Myocyte (in vitro differentiated cells): ENCODE data around the gene MRTFB. TPM values are rescaled to one million over a fixed set of nuclear protein-coding genes. Genes with fewer than 3 reads are reported as not detected.

ENCODE experiments used
- DNase-seq: peaks from one replicate; pipeline ENCODE4 v3.0.0-alpha.2; 2012; ENCODE audit warnings: low read depth
- microRNA counts: library from miRNA; unstranded; fragments of <30 nt; microRNA quantifications from one replicate; lab custom pipeline; 2016
- microRNA-seq: library from miRNA; unstranded; fragments of <30 nt; microRNA quantifications from one replicate; pipeline ENCODE4, GENCODE V29; 2016
- total RNA-seq: library from RNA; depleted of rRNA; stranded (reverse); fragments of >200 nt; gene quantifications from 2 replicates; pipeline ENCODE4 v1.2.3, GENCODE V29; 2014

Gene MRTFB
- total RNA-seq, 1 donor from 2014 or later = 12.3 TPM

- DNase-seq = no peak
Measured at GRCh38 chr16:14306485-14307058, 235.5 kb downstream of the MRTFB start.

DNA sequence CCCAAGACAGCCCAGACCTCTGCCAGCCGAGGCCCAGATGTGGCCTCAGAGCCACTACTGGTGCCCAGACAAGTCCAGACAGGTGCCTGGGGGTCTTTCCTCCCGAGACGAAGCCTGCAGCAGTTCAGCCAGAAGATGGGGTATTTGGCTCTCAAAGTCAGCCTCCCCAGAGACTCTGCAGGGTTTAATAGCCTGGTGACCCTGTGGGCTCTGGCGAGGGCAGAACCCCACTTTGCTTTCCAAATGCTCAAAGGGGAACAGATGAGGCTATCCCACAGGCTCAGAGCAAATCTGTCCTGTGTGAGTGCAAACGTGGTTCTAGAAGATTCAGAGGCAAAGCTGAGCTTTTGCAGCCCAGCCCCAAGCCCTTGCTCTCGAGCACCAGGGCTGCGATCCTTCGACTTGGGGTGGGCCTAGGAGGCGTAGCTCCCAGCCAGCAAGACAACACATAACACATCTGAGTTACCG, 236.0 kb downstream of the MRTFB start:
- peak; percentile 33 for DNase-seq

DNA sequence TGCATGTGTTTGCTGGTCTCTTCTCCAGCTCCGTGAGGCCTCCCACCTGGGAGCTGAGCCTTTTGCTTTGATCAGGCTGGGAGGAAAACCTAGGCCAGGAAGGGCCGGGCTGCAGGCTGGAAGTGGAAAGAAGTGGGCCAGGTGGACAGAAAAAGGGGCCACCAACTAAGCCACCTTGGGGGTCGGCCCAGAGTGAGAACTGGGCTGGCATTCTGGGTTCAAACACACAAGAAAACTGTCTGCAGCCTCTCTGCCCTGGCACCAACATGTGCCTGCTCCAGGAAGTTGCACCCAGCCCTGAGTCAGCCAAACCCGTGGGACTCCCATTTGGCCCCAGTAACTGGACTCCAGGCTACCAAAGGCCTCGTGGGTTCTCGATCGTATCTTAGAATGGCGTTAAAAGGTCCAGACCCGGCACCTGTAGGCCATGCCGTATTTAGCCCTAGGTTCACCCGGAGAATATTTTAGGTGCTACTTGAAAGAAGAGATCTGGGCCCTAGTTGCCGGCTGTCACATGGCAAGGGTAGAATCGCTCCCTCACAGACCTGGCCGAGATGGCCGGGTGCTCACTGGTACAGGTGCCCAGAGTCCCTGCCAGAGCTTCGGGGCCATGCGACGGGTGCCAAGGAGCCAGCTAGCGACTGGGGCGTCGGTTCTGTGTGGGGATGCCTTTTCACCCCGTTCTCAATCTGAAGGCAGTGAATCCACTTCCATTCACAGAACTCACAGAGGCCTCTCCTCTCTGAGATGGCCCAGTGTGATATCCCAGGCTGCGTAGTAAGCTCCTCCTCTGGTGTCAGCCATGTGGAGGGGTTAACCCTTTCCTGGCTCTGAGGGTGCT, 236.6 kb downstream of the MRTFB start:
- DNase-seq = peak; percentile 68

GRCh38 chr16:14308368-14308723, 237.2 kb downstream of the MRTFB start:
- DNase-seq = no peak

GRCh38 chr16:14309001-14309886, 238.1 kb downstream of the MRTFB start:
- peak; percentile 78 for DNase-seq

DNA sequence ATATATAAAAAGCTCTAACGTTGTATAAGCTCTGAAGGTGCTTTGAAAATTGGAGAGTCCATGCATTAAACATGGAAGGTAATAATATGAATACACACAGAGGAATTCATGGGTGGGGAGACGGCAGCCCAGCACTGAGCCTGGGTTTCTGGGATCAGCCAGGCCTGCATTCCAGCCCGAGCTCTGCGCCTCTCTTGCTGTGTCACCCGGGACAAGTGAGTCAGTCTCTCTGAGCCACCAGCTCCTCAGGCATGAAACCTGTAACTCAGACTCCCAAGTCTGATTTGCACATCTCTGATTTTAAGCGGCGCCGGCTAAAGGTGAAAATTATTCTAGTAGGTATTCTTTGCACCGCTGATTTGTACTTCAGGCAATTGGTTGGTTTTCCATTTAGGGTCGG, 238.8 kb downstream of the MRTFB start:
- DNase-seq = peak; percentile 85

GRCh38 chr16:14310519-14310991, 239.4 kb downstream of the MRTFB start:
- DNase-seq = peak; percentile 97

DNA sequence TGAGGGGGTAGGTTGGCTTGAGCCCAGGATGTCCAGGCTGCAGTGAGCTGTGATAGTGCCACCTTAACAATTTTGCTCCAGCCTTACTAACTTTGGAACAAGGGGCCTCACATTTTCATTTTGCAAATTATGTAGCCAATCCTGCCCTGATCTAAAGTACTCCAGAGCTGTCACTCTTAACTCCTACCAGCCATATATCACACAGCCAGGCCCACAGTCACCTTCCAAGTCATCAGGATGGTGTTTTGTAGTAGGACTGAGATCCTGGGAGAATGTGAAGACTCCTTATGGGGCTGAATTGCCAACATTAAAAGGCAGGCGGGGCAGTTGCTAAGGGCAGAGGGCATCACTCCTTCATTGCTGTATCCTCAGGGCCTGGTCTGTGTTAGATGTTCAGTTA, 243.0 kb downstream of the MRTFB start:
- DNase-seq = no peak

- no peak for DNase-seq
Measured at GRCh38 chr16:14315683-14316320, 244.7 kb downstream of the MRTFB start.

MicroRNAs within 50 kb of the gene (microRNA counts, 767-probe panel; counts per million panel counts)
- microRNA hsa-miR-193b-3p (lab: Ali Mortazavi, UCI) = not detected
- microRNA hsa-miR-365a-3p (lab: Ali Mortazavi, UCI) = 9,387 counts per million, percentile 31 among the panel's probes with 10 or more counts

Small RNA genes lying within 50 kb of the gene (microRNA-seq; reads per million reads assigned to microRNA genes)
- 175 reads per million, percentile 63 among the genes with 10 or more reads in this experiment for gene MIR193B
- gene MIR365A = 7.9 reads per million, percentile 28 among the genes with 10 or more reads in this experiment

Other genes with a start within 250 kb of the MRTFB start
- gene ERCC4, start 151.2 kb upstream of the MRTFB start, total RNA-seq = 11.4 and 13.7 TPM in 2 replicates